Astrocyte of the cerebellum (primary cell): ENCODE measurements around the gene LMAN2L.

Experiments used
- DNase-seq: peaks from one replicate; pipeline ENCODE4 v3.0.0-alpha.2; 2011; ENCODE audit warnings: low read depth
- H3K4me3 ChIP-seq: 2 replicates; pipeline ENCODE4 v1.5.1; 2011; ENCODE audit warnings: mild to moderate bottlenecking, low read depth, low read length, moderate library complexity
- in situ Hi-C: cut with HindIII; loops from 2 replicates; pipeline ENCODE4 v1.10.0; 2017; ENCODE audit warnings: low sequenced_read_pairs
- TF ChIP-seq, protein P1 (sequence below): IDR thresholded peaks from 2 replicates; pipeline ENCODE4 v1.5.1; 2012; ENCODE audit warnings: low read length, low read depth, moderate library complexity, mild to moderate bottlenecking; ENCODE audit errors: missing control alignments

LMAN2L gene

DNA sequence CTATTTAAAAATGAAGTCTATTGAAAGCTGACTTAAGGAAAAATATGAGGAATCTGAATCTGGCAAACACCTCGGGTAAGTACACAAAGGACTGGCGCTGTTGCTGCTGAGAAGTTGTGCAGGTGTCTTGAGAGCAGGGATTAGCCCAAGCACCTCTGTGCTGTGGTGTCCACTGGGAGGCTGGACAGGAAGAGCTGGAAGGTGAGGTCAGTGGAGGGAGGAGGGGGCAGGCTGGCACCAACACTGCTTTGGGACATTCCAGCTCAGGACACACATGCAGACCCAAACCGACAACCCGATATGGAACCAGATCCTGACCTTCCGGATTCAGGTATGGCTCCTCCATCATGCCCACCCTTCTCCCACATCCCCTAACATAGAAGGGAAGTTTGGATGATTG, 76.7 kb downstream of the LMAN2L start:
- in situ Hi-C loops: no loop called here
- DNase-seq: no peak
- TF ChIP-seq, protein P1, sequence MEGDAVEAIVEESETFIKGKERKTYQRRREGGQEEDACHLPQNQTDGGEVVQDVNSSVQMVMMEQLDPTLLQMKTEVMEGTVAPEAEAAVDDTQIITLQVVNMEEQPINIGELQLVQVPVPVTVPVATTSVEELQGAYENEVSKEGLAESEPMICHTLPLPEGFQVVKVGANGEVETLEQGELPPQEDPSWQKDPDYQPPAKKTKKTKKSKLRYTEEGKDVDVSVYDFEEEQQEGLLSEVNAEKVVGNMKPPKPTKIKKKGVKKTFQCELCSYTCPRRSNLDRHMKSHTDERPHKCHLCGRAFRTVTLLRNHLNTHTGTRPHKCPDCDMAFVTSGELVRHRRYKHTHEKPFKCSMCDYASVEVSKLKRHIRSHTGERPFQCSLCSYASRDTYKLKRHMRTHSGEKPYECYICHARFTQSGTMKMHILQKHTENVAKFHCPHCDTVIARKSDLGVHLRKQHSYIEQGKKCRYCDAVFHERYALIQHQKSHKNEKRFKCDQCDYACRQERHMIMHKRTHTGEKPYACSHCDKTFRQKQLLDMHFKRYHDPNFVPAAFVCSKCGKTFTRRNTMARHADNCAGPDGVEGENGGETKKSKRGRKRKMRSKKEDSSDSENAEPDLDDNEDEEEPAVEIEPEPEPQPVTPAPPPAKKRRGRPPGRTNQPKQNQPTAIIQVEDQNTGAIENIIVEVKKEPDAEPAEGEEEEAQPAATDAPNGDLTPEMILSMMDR: no peak
- no peak overlapping the region for H3K4me3 ChIP-seq

DNA sequence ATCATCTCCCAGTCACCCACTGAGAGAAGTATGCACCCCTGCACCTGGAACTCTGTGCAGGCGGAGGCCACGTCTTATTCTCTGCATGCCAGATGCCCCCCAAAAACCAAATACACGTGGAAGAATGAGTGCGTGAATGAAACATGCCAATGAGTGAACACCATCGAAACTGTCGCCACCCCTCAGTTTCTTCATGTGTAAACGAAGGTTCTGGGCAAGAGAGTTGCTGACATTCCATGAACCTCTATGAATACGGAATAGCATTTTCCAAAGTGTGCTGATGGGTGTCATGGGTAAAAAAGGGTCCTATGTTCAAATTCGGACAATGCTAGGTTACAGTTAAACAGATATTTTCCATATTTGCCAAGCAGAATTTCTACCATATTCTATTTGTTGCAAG, 77.5 kb downstream of the LMAN2L start:
- no peak for DNase-seq
- TF ChIP-seq, protein P1: no peak
- no peak overlapping the region for H3K4me3 ChIP-seq
- in situ Hi-C loops: no loop called here

DNA sequence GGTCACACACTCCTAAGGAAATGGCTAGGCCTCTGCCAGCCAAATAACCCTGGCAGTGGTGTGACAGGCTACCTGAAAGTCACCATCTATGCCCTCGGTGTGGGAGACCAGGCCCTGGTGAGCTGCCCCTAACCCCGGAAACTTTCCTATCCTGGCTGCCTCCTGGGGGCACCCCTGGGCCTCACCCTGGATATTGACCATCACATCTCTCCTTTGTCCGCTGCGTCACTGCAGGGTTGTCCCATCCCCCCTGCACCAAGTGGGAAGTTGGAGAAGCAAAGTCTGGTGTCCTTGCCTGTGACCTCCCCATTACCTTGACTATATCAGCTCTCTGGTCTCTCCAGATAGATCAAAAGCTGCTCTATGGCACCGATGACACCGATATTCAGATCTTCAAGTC, 78.5 kb downstream of the LMAN2L start:
- TF ChIP-seq, protein P1: no peak
- in situ Hi-C loops: no loop called here

DNA sequence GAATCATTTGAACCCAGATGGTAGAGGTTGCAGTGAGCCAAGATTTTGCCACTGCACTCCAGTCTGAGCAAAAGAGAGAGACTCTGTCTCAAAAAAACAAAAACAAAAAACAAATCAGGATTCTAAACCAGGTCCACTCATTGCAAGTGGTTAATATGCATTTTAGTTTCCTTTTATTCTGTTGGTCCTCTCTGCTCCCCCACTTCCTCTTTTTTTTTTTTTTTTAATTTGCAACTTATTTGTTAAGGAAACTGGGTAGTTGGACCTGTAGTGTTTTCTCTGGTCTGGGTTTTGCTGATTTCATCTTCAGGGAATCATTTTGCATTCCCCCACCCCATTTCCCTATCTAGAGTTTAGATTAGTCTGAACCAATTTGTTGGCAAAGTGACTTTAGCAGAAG, 83.3 kb downstream of the LMAN2L start:
- in situ Hi-C loops: no loop called here
- no peak overlapping the region for H3K4me3 ChIP-seq
- no peak for DNase-seq
- TF ChIP-seq, protein P1: no peak

More for the DNA sequence above, 78.5 kb downstream of the LMAN2L start:
- DNase-seq: no peak
- no peak overlapping the region for H3K4me3 ChIP-seq
